ENCODE results near the gene TIGD7.

The TIGD7 gene

DNA sequence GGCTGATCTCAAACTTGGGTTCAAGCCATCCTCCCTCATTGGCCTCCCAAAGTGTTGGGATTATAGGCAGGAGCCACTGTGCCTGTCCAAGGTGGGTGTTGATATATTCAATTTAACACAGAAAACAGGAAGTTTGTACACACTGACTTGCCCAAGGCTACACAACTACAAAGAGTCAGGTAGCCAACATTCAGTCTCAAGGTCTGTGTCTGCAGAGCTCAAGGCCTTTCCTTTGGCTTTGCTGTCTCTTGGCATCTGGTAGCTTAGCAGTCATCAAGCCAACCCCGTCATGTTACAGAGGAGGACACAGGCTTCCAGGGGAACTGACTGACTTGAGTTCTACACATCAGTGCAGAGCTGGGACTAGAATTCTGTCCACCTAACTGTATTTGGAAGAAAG lies 36.9 kb downstream of the TIGD7 start:
- no peak overlapping the region for H3K4me3 ChIP-seq (ENCODE audit: low read depth, low read length)
- no peak for TF ChIP-seq CTCF (IDR thresholded peaks at IDR 0.05; ENCODE audit: low read depth, low read length)

DNA sequence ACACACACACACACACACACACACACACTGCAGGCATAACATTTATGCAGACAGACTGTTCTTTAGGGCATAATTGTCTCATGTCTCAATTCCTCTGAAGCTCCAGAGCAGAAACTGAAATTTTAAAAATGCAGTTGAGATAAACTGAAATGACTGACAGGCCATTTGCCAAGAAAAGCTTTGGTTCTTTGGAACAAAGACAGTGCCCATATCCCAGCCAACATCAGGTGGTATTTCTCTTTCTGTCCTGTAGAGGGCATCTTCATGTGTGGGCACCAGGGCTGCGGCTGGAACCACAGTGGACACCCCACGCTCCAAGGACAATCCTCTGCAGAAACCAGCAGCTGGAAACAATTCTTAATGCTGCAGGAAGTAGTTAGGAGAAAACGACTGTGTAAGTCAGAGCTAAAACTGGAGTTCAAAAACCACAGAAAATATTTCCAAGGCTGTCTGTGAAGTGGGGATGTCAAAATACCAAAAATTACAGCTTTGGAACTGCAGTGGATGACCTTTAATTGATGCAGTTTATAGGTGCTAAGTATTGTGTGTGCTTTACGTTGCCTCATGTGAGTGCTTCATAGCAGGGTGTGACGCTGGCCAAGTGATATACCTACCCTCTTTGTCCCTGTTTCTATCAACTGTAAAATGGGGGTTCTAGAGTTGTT lies 38.2 kb downstream of the TIGD7 start:
- no peak overlapping the region for H3K4me3 ChIP-seq (ENCODE audit: low read depth, low read length)
- peak; percentile 62 for TF ChIP-seq CTCF (IDR thresholded peaks at IDR 0.05; ENCODE audit: low read depth, low read length)

DNA sequence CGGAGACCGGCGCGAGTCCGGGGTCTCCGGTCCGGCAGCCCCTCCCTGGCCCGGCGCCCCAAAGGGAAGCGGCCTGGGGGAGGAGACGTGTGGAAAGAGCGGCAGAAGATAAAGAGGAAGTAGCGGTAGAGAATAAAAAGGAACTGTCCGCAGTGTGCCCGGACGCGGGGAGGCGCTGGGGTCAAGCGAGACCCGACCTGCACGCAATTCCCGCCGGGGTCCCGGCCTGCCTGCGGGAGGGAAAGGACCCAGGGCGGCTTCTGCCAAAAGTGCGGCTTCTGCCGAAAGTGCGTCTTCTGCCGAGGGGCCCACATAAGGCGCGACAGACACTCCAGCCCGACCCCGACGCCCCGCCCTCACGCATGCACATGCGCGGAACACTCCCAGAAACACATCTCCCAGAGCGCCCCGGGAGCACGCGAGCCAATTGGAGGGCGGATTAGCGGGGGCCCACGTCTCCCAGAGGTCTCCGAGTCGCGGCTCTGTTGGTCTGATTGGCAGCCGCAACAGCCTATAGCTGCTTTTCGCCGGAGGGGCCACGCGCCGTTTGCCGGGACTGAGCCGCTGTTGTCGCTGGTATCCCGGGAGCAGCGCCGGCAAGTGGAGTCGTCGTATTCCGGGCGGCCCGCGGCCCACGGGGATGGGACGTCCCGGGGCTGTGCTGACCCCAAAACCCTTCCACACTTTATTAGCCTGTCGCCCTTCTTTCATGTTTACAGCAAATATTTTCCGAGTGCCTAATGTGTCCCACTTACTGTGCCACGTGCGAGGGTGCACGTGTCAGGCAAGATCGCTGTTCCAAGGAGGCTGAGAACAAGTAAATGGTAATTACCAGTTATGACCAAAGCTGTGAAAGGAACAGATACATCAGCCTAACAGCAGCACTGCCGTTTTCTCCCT lies 40.8 kb downstream of the TIGD7 start:
- H3K4me3 ChIP-seq (ENCODE audit: low read depth, low read length) = peak overlapping the region; percentile 80
- no peak for TF ChIP-seq CTCF (IDR thresholded peaks at IDR 0.05; ENCODE audit: low read depth, low read length)

DNA sequence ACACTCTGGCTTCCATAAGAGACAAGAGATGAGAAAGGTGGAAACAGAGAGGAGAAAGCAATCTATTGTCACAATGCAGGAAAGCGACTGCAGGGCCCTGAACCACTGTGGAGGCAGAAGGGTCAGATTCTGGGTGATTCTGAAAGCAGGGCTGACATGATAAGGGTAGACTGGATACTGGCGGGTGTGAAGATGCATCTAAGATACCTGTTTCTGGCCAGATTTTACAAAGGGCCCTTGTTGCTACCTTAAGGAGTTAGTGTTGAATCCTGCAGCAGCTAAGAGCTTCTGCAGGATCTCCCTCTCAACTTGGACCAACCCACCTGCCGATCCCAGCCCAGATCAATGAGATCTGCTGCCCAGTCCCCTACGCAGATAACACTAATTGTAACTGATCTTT lies 42.7 kb downstream of the TIGD7 start:
- H3K4me3 ChIP-seq (ENCODE audit: low read depth, low read length) = no peak overlapping the region
- no peak for TF ChIP-seq CTCF (IDR thresholded peaks at IDR 0.05; ENCODE audit: low read depth, low read length)

DNA sequence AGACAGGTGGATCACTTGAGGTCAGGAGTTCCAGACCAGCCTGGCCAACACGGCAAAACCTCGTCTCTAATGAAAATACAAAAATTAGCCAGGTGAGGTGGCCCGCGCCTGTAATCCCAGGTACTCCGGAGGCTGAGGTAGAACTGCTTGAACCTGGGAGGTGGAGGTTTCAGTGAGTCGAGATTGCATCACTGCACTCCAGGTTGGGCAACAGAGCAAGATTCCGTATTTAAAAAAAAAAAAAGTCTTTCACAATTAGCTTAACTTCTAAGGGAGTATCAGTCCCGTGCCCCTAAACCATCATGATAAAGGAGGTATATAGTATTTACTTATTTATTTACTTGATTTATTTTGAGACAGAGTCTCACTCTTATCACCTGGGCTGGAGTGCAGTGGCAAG lies 45.4 kb downstream of the TIGD7 start:
- H3K4me3 ChIP-seq (ENCODE audit: low read depth, low read length) = no peak overlapping the region
- no peak for TF ChIP-seq CTCF (IDR thresholded peaks at IDR 0.05; ENCODE audit: low read depth, low read length)

- TF ChIP-seq CTCF (IDR thresholded peaks at IDR 0.05; ENCODE audit: low read depth, low read length) = no peak
- H3K4me3 ChIP-seq (ENCODE audit: low read depth, low read length) = no peak overlapping the region
These were observed 48.3 kb downstream of the TIGD7 start for GRCh38 chr16:3256866-3257465.

All from WI38 (cell line).